Lower leg skin (tissue), 3 donors: ENCODE results near the gene MTUS2.

Experiments
- CTCF ChIP-seq, 3 donors: fragments of 450-650 bp; IDR thresholded peaks; one replicate each; pipeline ENCODE4 v1.5.1; 2016; ENCODE audit warnings: antibody characterized with exemption in 3 of 3, mild to moderate bottlenecking in 3 of 3, moderate library complexity in 2 of 3
- POLR2A ChIP-seq, 2 donors: fragments of 450-650 bp; IDR thresholded peaks; one replicate each; pipeline ENCODE4 v1.6.1; 2016 to 2017; ENCODE audit warnings: antibody characterized with exemption in 2 of 2, mild to moderate bottlenecking in 1 of 2, moderate library complexity in 1 of 2

- no peak for TF ChIP-seq POLR2A (IDR thresholded peaks at IDR 0.05)
- no peak for TF ChIP-seq CTCF (IDR thresholded peaks at IDR 0.05)
Observed at GRCh38 chr13:29190298-29190697, 370.2 kb downstream of the MTUS2 start.
